WTC11 (cell line): Measurements from ENCODE around the gene GYS1. TPM values are rescaled to one million over a fixed set of nuclear protein-coding genes. Genes with fewer than 3 reads are reported as not detected.
"Not testable (repeated sequence)": the region's sequence is repeated elsewhere in the genome, so short reads cannot be mapped to it uniquely, and the experiment has no call there.

Source experiments
- ATAC-seq: fragments of 200-7000 bp; cut with Tn5 transposase; 2 replicates; pipeline ENCODE4 v1.10.0; 2021; ENCODE audit warnings: mild to moderate bottlenecking, moderate library complexity
- CTCF ChIA-PET: fragments of 300-600 bp; sonication (Branson Sonifier 250); formaldehyde crosslinking; loops from one replicate; lab custom pipeline; 2021; ENCODE audit warnings: antibody characterized with exemption; lab: Charles Lee
- POLR2A ChIA-PET: fragments of 350-600 bp; sonication (Branson Sonifier 250); formaldehyde crosslinking; loops from one replicate; lab custom pipeline; 2021; ENCODE audit warnings: antibody characterized with exemption; lab: Charles Lee
- DNase-seq: peaks from one replicate; pipeline ENCODE4 v3.0.0; 2021; ENCODE audit warnings: low spot score
- H3K27ac Mint-ChIP-seq: 2 replicates; pipeline ENCODE4 v1.8.0; 2021; ENCODE audit warnings: mixed read lengths
- H3K27me3 Mint-ChIP-seq: 2 replicates; pipeline ENCODE4 v1.8.0; 2021; ENCODE audit warnings: low read depth, mild to moderate bottlenecking, moderate library complexity, mixed read lengths
- H3K36me3 Mint-ChIP-seq: 2 replicates; pipeline ENCODE4 v1.8.0; 2021; ENCODE audit warnings: mixed read lengths
- H3K4me1 Mint-ChIP-seq: 2 replicates; pipeline ENCODE4 v1.8.0; 2022; ENCODE audit warnings: mixed read lengths
- H3K4me3 Mint-ChIP-seq: 2 replicates; pipeline ENCODE4 v1.8.0; 2021; ENCODE audit warnings: mild to moderate bottlenecking, moderate library complexity, mixed read lengths
- H3K9me3 Mint-ChIP-seq: 2 replicates; pipeline ENCODE4 v1.8.0; 2021; ENCODE audit warnings: mixed read lengths
- CTCF ChIP-seq: fragments of 200-600 bp; IDR thresholded peaks from 2 replicates; pipeline ENCODE4 v1.8.0; 2022; ENCODE audit warnings: antibody characterized with exemption
- E2F1 ChIP-seq: sonication (generic); formaldehyde crosslinking; IDR thresholded peaks from 2 replicates; pipeline ENCODE4 v1.8.0; 2022; ENCODE audit warnings: mild to moderate bottlenecking, missing genetic modification reagents
- ELF4 ChIP-seq: sonication (generic); formaldehyde crosslinking; IDR thresholded peaks from 2 replicates; pipeline ENCODE4 v1.8.1; 2022; ENCODE audit warnings: low read depth, mild to moderate bottlenecking, moderate library complexity, missing genetic modification reagents
- ETV6 ChIP-seq: sonication (generic); formaldehyde crosslinking; IDR thresholded peaks from 2 replicates; pipeline ENCODE4 v1.8.1; 2022; ENCODE audit warnings: mild to moderate bottlenecking, missing genetic modification reagents
- FOXP1 ChIP-seq: sonication (generic); formaldehyde crosslinking; IDR thresholded peaks from 2 replicates; pipeline ENCODE4 v1.8.0; 2022; ENCODE audit warnings: missing genetic modification reagents, mild to moderate bottlenecking, moderate library complexity, borderline replicate concordance
- GTF2I ChIP-seq: fragments of 250-450 bp; sonication (Bioruptor Pico); conservative IDR thresholded peaks from 2 replicates; pipeline ENCODE4 v1.4.0; 2021; ENCODE audit warnings: mild to moderate bottlenecking
- HMGA2 ChIP-seq: fragments of 250-450 bp; sonication (Bioruptor Pico); IDR thresholded peaks from 2 replicates; pipeline ENCODE4 v1.4.0; 2021; ENCODE audit warnings: mild to moderate bottlenecking, moderate library complexity
- JAZF1 ChIP-seq: fragments of 250-450 bp; sonication (Bioruptor Pico); IDR thresholded peaks from 2 replicates; pipeline ENCODE4 v1.9.0; 2021; ENCODE audit warnings: moderate library complexity, mild to moderate bottlenecking, inconsistent platforms
- NFE2L1 ChIP-seq: sonication (generic); formaldehyde crosslinking; IDR thresholded peaks from 2 replicates; pipeline ENCODE4 v1.8.1; 2023; ENCODE audit warnings: missing genetic modification reagents
- NR2C2 ChIP-seq: sonication (generic); formaldehyde crosslinking; IDR thresholded peaks from 2 replicates; pipeline ENCODE4 v1.8.0; 2022; ENCODE audit warnings: mild to moderate bottlenecking, missing genetic modification reagents
- RELA ChIP-seq: sonication (generic); formaldehyde crosslinking; IDR thresholded peaks from 2 replicates; pipeline ENCODE4 v1.8.1; 2022; ENCODE audit warnings: missing genetic modification reagents, mild to moderate bottlenecking, borderline replicate concordance
- SMAD4 ChIP-seq: sonication (generic); formaldehyde crosslinking; IDR thresholded peaks from 2 replicates; pipeline ENCODE4 v1.8.0; 2022; ENCODE audit warnings: mild to moderate bottlenecking, missing genetic modification reagents
- SOX15 ChIP-seq: fragments of 250-450 bp; sonication (Bioruptor Pico); IDR thresholded peaks from 2 replicates; pipeline ENCODE4 v1.9.0; 2021; ENCODE audit warnings: mild to moderate bottlenecking
- ZBTB21 ChIP-seq: sonication (generic); formaldehyde crosslinking; IDR thresholded peaks from 2 replicates; pipeline ENCODE4 v1.8.1; 2023; ENCODE audit warnings: mild to moderate bottlenecking, missing genetic modification reagents, borderline replicate concordance
- ZBTB43 ChIP-seq: sonication (generic); formaldehyde crosslinking; IDR thresholded peaks from 2 replicates; pipeline ENCODE4 v1.8.1; 2023; ENCODE audit warnings: mild to moderate bottlenecking, missing genetic modification reagents
- ZNF138 ChIP-seq: sonication (generic); formaldehyde crosslinking; conservative IDR thresholded peaks from 2 replicates; pipeline ENCODE4 v1.8.1; 2022; ENCODE audit warnings: mild to moderate bottlenecking, moderate library complexity, missing genetic modification reagents
- ZNF219 ChIP-seq: sonication (generic); formaldehyde crosslinking; IDR thresholded peaks from 2 replicates; pipeline ENCODE4 v1.8.0; 2023; ENCODE audit warnings: missing genetic modification reagents, mild to moderate bottlenecking, borderline replicate concordance
- ZNF317 ChIP-seq: sonication (generic); formaldehyde crosslinking; IDR thresholded peaks from 2 replicates; pipeline ENCODE4 v1.8.1; 2023; ENCODE audit warnings: low read depth, mild to moderate bottlenecking, moderate library complexity, missing genetic modification reagents, borderline replicate concordance
- ZNF396 ChIP-seq: fragments of 250-450 bp; sonication (Bioruptor Pico); IDR thresholded peaks from 2 replicates; pipeline ENCODE4 v1.8.0; 2021; ENCODE audit warnings: mild to moderate bottlenecking, moderate library complexity, borderline replicate concordance
- ZNF512 ChIP-seq: sonication (generic); formaldehyde crosslinking; IDR thresholded peaks from 2 replicates; pipeline ENCODE4 v1.8.1; 2022; ENCODE audit warnings: missing genetic modification reagents, borderline replicate concordance
- ZNF671 ChIP-seq: fragments of 250-450 bp; sonication (Bioruptor Pico); IDR thresholded peaks from 2 replicates; pipeline ENCODE4 v1.8.0; 2021; ENCODE audit warnings: mild to moderate bottlenecking
- total RNA-seq: library from RNA; stranded (reverse); gene quantifications from 3 replicates; pipeline ENCODE4 v1.2.3, GENCODE V29; 2021
- TF ChIP-seq, protein P1 (sequence below): sonication (generic); formaldehyde crosslinking; IDR thresholded peaks from 2 replicates; pipeline ENCODE4 v1.8.1; 2023; ENCODE audit warnings: mild to moderate bottlenecking, moderate library complexity, missing genetic modification reagents
- TF ChIP-seq, protein P2 (sequence below): sonication (generic); formaldehyde crosslinking; IDR thresholded peaks from 2 replicates; pipeline ENCODE4 v1.8.1; 2022; ENCODE audit warnings: low read depth, missing genetic modification reagents, borderline replicate concordance

GYS1 gene
- total RNA-seq, 1 experiment from 2014 or later, result 52.0 TPM

- TF ChIP-seq ETV6, result peak; percentile 46; the same call in 1 of the 2 replicates
- TF ChIP-seq JAZF1 (CRISPR knock-in tag), result no peak
- TF ChIP-seq ZNF671 (CRISPR knock-in tag), result no peak
- TF ChIP-seq ZBTB43 (CRISPR knock-in tag), result 0 out of 2 replicates have a peak, but pooled peaks have one; percentile 22
- TF ChIP-seq, protein P1, sequence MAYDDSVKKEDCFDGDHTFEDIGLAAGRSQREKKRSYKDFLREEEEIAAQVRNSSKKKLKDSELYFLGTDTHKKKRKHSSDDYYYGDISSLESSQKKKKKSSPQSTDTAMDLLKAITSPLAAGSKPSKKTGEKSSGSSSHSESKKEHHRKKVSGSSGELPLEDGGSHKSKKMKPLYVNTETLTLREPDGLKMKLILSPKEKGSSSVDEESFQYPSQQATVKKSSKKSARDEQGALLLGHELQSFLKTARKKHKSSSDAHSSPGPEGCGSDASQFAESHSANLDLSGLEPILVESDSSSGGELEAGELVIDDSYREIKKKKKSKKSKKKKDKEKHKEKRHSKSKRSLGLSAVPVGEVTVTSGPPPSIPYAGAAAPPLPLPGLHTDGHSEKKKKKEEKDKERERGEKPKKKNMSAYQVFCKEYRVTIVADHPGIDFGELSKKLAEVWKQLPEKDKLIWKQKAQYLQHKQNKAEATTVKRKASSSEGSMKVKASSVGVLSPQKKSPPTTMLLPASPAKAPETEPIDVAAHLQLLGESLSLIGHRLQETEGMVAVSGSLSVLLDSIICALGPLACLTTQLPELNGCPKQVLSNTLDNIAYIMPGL (CRISPR knock-in tag), result peak; percentile 55; the same call in 1 of the 2 replicates
- TF ChIP-seq FOXP1, result peak; percentile 38; the same call in 1 of the 2 replicates
- TF ChIP-seq, all 79 proteins: peak for 8
These were observed 59.7 kb downstream of the GYS1 start, which contains the start of gene DHDH (continued) for GRCh38 chr19:48933382-48933932.

GRCh38 chr19:48928164-48929025 lies 64.7 kb downstream of the GYS1 start:
- TF ChIP-seq ZNF219 (CRISPR knock-in tag) (no peak), E2F1 (CRISPR knock-in tag) (no peak), NR2C2 (CRISPR knock-in tag) (no peak), GTF2I (CRISPR knock-in tag) (no peak), RELA (CRISPR knock-in tag) (no peak), ZBTB21 (no peak), ZNF671 (CRISPR knock-in tag) (no peak), NFE2L1 (CRISPR knock-in tag) (no peak), ZNF512 (CRISPR knock-in tag) (no peak), CTCF (no peak), SOX15 (no peak), HMGA2 (CRISPR knock-in tag) (no peak), ZNF396 (CRISPR knock-in tag) (no peak), SMAD4 (CRISPR knock-in tag) (no peak), ZNF138 (no peak), ZNF317 (CRISPR knock-in tag) (no peak), ELF4 (CRISPR knock-in tag) (no peak)
- TF ChIP-seq, protein P2, sequence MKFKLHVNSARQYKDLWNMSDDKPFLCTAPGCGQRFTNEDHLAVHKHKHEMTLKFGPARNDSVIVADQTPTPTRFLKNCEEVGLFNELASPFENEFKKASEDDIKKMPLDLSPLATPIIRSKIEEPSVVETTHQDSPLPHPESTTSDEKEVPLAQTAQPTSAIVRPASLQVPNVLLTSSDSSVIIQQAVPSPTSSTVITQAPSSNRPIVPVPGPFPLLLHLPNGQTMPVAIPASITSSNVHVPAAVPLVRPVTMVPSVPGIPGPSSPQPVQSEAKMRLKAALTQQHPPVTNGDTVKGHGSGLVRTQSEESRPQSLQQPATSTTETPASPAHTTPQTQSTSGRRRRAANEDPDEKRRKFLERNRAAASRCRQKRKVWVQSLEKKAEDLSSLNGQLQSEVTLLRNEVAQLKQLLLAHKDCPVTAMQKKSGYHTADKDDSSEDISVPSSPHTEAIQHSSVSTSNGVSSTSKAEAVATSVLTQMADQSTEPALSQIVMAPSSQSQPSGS, result no peak
- ATAC-seq, result no peak
- no peak overlapping the region for H3K4me3 Mint-ChIP-seq

DNA sequence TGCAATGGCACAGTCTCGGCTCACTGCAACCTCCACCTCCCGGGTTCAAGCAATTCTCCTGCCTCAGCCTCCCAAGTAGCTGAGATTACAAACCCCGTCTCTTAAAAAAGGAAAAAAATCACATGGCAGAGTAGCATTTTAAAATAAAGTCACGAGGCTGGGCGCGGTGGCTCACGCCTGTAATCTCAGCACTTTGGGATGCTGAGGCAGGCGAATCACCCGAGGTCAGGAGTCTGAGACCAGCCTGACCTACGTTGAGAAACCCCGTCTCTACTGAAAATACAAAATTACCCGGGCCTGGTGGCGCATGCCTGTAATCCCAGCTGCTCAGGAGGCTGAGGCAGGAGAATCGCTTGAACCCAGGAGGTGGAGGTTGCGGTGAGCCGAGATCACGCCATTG lies 65.4 kb downstream of the GYS1 start:
- H3K9me3 Mint-ChIP-seq, POLR2A ChIA-PET, ATAC-seq, DNase-seq, H3K27ac Mint-ChIP-seq, H3K4me3 Mint-ChIP-seq, H3K36me3 Mint-ChIP-seq, H3K4me1 Mint-ChIP-seq: not testable (repeated sequence)
- CTCF ChIA-PET, result interaction anchor here (0.6 to 1.6 kb wide), 3 partner anchors 9 to 43 kb away, joined by 3 to 4 read pairs (median 4); no protein-coding TSS in a partner anchor
- peaks cover 25% of the 10 kb centered on the region for H3K27me3 Mint-ChIP-seq

More at GRCh38 chr19:48928164-48929025, 64.7 kb downstream of the GYS1 start:
- DNase-seq, result no peak
- ChIA-PET POLR2A (no interaction called here), CTCF (interaction anchor here (0.6 to 1.6 kb wide), 3 partner anchors 8 to 42 kb away, joined by 3 to 4 read pairs (median 4); no protein-coding TSS in a partner anchor)
- H3K4me1 Mint-ChIP-seq, result peaks cover 2% of the 10 kb centered on the region
- no peak overlapping the region for H3K27ac Mint-ChIP-seq
- H3K36me3 Mint-ChIP-seq, result no peaks in the 10 kb centered on the region
- peaks cover 33% of the 10 kb centered on the region for H3K27me3 Mint-ChIP-seq
- no peaks in the 10 kb centered on the region for H3K9me3 Mint-ChIP-seq
